HL-60 (cell line): ENCODE results near the gene TARBP2.

ENCODE experiments used
- DNase-seq, 2 experiments: peaks; one replicate each; pipeline ENCODE4 v3.0.0-alpha.2; 2010 to 2020; ENCODE audit warnings: low read depth in 1 of 2, low spot score in 1 of 2
- H3K27ac ChIP-seq: fragments of 250-450 bp; sonication (Bioruptor Pico); replicated peaks from 2 replicates; pipeline ENCODE4 v1.5.1; 2020; ENCODE audit warnings: mild to moderate bottlenecking, moderate library complexity
- H3K27me3 ChIP-seq: fragments of 250-450 bp; sonication (Bioruptor Pico); 2 replicates; pipeline ENCODE4 v1.5.1; 2021; ENCODE audit warnings: mild to moderate bottlenecking, moderate library complexity; ENCODE audit not compliant: insufficient read depth, poor library complexity, severe bottlenecking
- H3K4me3 ChIP-seq: replicated peaks from 2 replicates; pipeline ENCODE4 v1.5.1; 2011; ENCODE audit warnings: mild to moderate bottlenecking, control low read depth, low read length; ENCODE audit not compliant: insufficient read depth
- CTCF ChIP-seq: IDR thresholded peaks from one replicate; pipeline ENCODE4 v1.5.1; 2011; ENCODE audit warnings: low read length, control low read depth, inconsistent platforms; ENCODE audit not compliant: insufficient read depth
- GABPA ChIP-seq: IDR thresholded peaks from 2 replicates; pipeline ENCODE4 v1.6.1; 2012; ENCODE audit warnings: low read depth
- POLR2AphosphoS5 ChIP-seq: IDR thresholded peaks from 2 replicates; pipeline ENCODE4 v1.6.1; 2012; ENCODE audit warnings: low read depth
- SPI1 ChIP-seq: IDR thresholded peaks from 2 replicates; pipeline ENCODE4 v1.6.1; 2012; ENCODE audit warnings: low read depth, mild to moderate bottlenecking, borderline replicate concordance
- TF ChIP-seq, protein P1 (sequence below): IDR thresholded peaks from 2 replicates; pipeline ENCODE4 v1.6.1; 2012; ENCODE audit warnings: low read depth; ENCODE audit not compliant: insufficient replicate concordance

TARBP2 gene

DNA sequence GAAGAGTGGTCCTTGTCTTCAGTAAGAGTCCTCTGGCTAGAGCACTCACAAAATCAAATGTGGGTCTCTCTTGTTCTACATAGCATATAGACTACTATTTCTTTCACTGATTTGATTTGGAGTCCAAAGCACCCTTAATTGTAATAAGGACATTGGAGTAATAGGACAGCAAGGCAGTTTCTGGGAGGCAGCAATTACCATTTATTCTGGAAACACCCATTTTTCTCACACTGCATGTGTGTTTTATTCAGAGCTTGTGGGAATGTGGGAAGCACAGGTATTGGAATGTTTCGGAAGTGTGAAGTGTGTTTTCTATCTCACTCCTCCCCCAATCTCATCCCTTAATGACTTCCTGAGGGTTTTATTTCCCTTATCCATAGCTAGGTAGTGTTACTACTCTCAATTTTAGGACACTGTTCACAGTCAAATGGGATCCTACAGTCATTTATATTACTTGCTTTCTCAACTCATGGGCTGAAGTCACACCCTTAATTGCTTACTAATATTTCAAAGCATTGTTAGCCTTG, 29.0 kb upstream of the TARBP2 start:
- no peak overlapping the region for H3K4me3 ChIP-seq

DNA sequence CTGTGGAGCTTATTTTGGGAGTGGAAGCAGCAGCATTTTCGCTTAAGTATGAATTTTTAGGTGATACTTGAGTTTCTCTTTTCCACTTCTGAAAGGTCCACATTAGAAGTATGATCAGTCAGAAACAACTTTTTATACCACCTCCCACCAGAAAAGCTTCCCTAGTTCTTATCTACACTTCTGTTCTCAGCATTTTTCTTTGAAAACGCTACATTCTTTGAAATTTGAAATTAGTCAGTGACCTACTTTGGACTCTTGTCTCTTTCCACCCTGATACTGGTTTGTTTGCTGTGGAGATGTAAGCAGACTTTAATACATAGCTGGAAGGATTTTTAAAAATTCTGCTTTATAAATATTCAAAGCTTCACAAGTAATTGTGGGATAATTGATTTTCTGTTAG, 27.0 kb upstream of the TARBP2 start:
- Histone ChIP-seq H3K27me3 (no peaks in the 10 kb centered on the region), H3K27ac (no peak overlapping the region), H3K4me3 (no peak overlapping the region)
- no peak for DNase-seq
- TF ChIP-seq SPI1 (no peak), POLR2AphosphoS5 (no peak), GABPA (no peak), CTCF (no peak)
- TF ChIP-seq, protein P1, sequence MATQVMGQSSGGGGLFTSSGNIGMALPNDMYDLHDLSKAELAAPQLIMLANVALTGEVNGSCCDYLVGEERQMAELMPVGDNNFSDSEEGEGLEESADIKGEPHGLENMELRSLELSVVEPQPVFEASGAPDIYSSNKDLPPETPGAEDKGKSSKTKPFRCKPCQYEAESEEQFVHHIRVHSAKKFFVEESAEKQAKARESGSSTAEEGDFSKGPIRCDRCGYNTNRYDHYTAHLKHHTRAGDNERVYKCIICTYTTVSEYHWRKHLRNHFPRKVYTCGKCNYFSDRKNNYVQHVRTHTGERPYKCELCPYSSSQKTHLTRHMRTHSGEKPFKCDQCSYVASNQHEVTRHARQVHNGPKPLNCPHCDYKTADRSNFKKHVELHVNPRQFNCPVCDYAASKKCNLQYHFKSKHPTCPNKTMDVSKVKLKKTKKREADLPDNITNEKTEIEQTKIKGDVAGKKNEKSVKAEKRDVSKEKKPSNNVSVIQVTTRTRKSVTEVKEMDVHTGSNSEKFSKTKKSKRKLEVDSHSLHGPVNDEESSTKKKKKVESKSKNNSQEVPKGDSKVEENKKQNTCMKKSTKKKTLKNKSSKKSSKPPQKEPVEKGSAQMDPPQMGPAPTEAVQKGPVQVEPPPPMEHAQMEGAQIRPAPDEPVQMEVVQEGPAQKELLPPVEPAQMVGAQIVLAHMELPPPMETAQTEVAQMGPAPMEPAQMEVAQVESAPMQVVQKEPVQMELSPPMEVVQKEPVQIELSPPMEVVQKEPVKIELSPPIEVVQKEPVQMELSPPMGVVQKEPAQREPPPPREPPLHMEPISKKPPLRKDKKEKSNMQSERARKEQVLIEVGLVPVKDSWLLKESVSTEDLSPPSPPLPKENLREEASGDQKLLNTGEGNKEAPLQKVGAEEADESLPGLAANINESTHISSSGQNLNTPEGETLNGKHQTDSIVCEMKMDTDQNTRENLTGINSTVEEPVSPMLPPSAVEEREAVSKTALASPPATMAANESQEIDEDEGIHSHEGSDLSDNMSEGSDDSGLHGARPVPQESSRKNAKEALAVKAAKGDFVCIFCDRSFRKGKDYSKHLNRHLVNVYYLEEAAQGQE: no peak

More for the DNA sequence above, 29.0 kb upstream of the TARBP2 start:
- Histone ChIP-seq H3K27me3 (no peaks in the 10 kb centered on the region), H3K27ac (no peak overlapping the region)
- TF ChIP-seq SPI1: no peak
- TF ChIP-seq POLR2AphosphoS5: no peak
- no peak for TF ChIP-seq GABPA
- no peak for DNase-seq

GRCh38 chr12:53474819-53475218, 26.3 kb upstream of the TARBP2 start:
- DNase-seq: no peak
- TF ChIP-seq POLR2AphosphoS5 (no peak), CTCF (no peak), SPI1 (no peak), GABPA (no peak)
- TF ChIP-seq, protein P1: no peak
- H3K27me3 ChIP-seq: no peaks in the 10 kb centered on the region
- H3K27ac ChIP-seq: no peak overlapping the region
- H3K4me3 ChIP-seq: no peak overlapping the region

DNA sequence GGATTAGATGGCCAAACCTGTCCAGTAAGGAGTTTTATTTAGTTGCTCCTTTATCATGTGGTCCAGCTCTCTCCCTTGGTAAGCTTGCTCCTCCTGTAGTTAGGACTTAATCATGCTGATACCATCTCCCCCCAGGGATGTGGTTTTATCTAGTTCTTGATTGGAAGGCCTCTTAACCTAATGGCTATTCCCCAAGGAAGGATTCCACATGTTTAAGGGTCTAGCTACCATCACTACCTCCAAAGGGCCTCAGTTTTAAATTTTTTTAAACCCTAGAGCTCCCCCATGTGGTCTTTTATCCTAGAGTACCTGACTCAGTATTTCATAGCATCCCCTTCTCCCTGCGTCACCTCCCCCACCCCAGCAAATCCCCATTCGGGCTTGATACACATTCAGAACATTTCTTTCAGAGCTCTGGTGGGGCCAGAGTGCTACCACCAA, 24.3 kb upstream of the TARBP2 start:
- Histone ChIP-seq H3K27me3 (no peaks in the 10 kb centered on the region), H3K27ac (no peak overlapping the region), H3K4me3 (no peak overlapping the region)
- TF ChIP-seq CTCF: peak; percentile 3
- no peak for TF ChIP-seq SPI1
- no peak for DNase-seq
